ENCODE data around the gene CSHL1. TPM values are rescaled to one million over a fixed set of nuclear protein-coding genes. Genes with fewer than 3 reads are reported as not detected.
A peak's percentile ranks its signal among the peaks of the same experiment; 100 is the strongest.
"Not testable (repeated sequence)": the region's sequence is repeated elsewhere in the genome, so short reads cannot be mapped to it uniquely, and the experiment has no call there.

Gene CSHL1
- polyA plus RNA-seq, 2 of the 4 experiments (the other 2 are of a cell fraction): not detected

GRCh38 chr17:63925615-63926014 is 14.6 kb upstream of the CSHL1 start:
- 54% methylated on average over 5 of the region's 5 CpGs for WGBS (ENCODE audit: missing lambda C conversion rate)
- no peak for FAIRE-seq
- Histone ChIP-seq H3K27ac (no peak overlapping the region), H3K9me3 (no peaks in the 10 kb centered on the region), H3K4me2 (no peak overlapping the region), H3K4me3 (no peak overlapping the region), H3K4me1 (no peaks in the 10 kb centered on the region)
- POLR2A ChIA-PET: no interaction called here
- no peak for ATAC-seq
- no peak for DNase-seq (ENCODE audit: low read depth in 1 of 2, low spot score in 1 of 2)
- TF ChIP-seq E2F6 (IDR thresholded peaks at IDR 0.05; ENCODE audit: borderline replicate concordance, low read depth) (no peak), JUN (IDR thresholded peaks at IDR 0.05) (no peak)
- CTCF ChIA-PET: interaction anchor here (1.1 to 16.7 kb wide), 8 partner anchors 14 to 207 kb away, joined by 3 to 187 read pairs (median 10); partner anchors contain the start of genes CSHL1, ERN1 and GH2

GRCh38 chr17:63922402-63922801 is 11.3 kb upstream of the CSHL1 start:
- H3K4me3 ChIP-seq; ATAC-seq; DNase-seq (ENCODE audit: low read depth in 1 of 2, low spot score in 1 of 2); FAIRE-seq; POLR2A ChIA-PET; H3K27ac ChIP-seq; H3K9me3 ChIP-seq; H3K4me1 ChIP-seq; H3K4me2 ChIP-seq: not testable (repeated sequence)
- 55% methylated on average over 9 of the region's 9 CpGs for WGBS (ENCODE audit: missing lambda C conversion rate)
- CTCF ChIA-PET: interaction anchor here (0.7 to 16.7 kb wide), 8 partner anchors 11 to 360 kb away, joined by 3 to 386 read pairs (median 10); partner anchors contain the start of genes CSHL1, ERN1 and ICAM2

DNA sequence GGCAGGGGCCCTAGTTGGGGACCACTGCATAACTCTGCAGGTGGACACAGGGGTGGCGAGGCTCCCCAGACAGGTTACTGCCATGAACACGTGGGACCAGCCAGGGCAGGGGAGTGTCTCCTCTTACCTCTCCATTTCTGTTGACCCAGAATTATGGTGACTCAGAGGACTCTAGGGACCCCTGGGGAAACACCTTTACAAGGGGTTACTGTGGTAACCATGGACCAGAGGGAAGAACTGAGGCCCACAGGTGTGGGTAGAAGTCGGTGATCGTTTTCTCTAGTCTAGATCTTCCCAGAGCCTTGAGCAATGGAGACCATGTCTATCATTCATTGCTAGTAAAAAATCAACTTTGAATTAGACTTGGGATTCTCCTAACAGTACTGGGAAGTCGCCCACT is 9.7 kb upstream of the CSHL1 start:
- 59% methylated on average over 5 of the region's 5 CpGs for whole genome bisulfite sequencing (ENCODE audit: missing lambda C conversion rate)
- H3K9me3 ChIP-seq; POLR2A ChIA-PET; DNase-seq (ENCODE audit: low read depth in 1 of 2, low spot score in 1 of 2); H3K27ac ChIP-seq; H3K4me3 ChIP-seq; FAIRE-seq; ATAC-seq; H3K4me1 ChIP-seq; H3K4me2 ChIP-seq: not testable (repeated sequence)
- CTCF ChIA-PET: interaction anchor here (1.1 to 16.7 kb wide), 15 partner anchors 10 to 218 kb away, joined by 3 to 386 read pairs (median 27); partner anchors contain the start of genes CD79B, CSHL1, ERN1 and ICAM2

DNA sequence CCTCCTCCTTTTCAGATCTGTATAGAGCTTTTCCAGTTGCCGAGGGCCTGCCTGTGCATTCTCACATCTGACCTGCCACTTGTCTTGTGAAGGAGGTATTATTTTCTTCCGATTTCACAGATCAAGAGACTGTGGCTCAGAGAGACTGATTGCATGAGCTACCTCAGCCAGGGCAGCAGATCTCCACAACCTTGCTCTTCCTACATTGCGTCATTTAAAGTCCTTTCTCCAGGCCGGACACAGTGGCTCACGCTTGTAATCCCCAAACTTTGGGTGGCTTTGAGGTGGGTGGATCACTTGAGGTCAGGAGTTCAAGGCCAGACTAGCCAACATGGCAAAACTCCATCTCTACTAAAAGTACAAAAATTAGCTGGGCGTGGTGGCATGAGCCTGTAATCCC is 9.0 kb upstream of the CSHL1 start:
- DNase-seq (ENCODE audit: low read depth in 1 of 2, low spot score in 1 of 2): peak in 1 of 2 experiments; percentile 2
- not testable (repeated sequence) for H3K27ac ChIP-seq, ATAC-seq, H3K4me1 ChIP-seq, H3K4me3 ChIP-seq, H3K4me2 ChIP-seq, H3K9me3 ChIP-seq, FAIRE-seq
- POLR2A ChIA-PET: interaction anchor here (1.1 kb wide), 1 partner anchor 30 kb away, joined by 4 read pairs; no protein-coding TSS in a partner anchor
- CTCF ChIA-PET: interaction anchor here (0.7 to 16.7 kb wide), 50 partner anchors 9 to 509 kb away, joined by 3 to 386 read pairs (median 6); partner anchors contain the start of genes CD79B, CSHL1, ERN1 and ICAM2
- WGBS (ENCODE audit: missing lambda C conversion rate): 76% methylated on average over 6 of the region's 6 CpGs

- DNase-seq (ENCODE audit: low read depth in 1 of 2, low spot score in 1 of 2): peak; percentile 67 to 92
- peak; percentile 83 to 97 for ATAC-seq
- Histone ChIP-seq H3K4me3 (no peak overlapping the region), H3K9me3 (no peaks in the 10 kb centered on the region), H3K27ac (no peak overlapping the region), H3K4me1 (no peaks in the 10 kb centered on the region; the same call in 2 of the 3 replicates), H3K4me2 (0 out of 3 replicates have a peak overlapping the region, but pooled peaks have one; percentile 0)
- FAIRE-seq: no peak
- ChIA-PET CTCF (interaction anchor here (0.7 to 16.7 kb wide), 67 partner anchors 8 to 510 kb away, joined by 3 to 386 read pairs (median 5); partner anchors contain the start of genes CD79B, CSHL1, ERN1 and ICAM2), POLR2A (interaction anchor here (0.6 to 1.9 kb wide), 5 partner anchors 31 to 227 kb away, joined by 3 to 10 read pairs (median 4); no protein-coding TSS in a partner anchor)
- 24% methylated on average over 8 of the region's 8 CpGs for WGBS (ENCODE audit: missing lambda C conversion rate)
- TF ChIP-seq MYC (IDR thresholded peaks at IDR 0.05; ENCODE audit: borderline replicate concordance, low read length) (no peak), FOSL2 (IDR thresholded peaks at IDR 0.05) (no peak), FOSL2 (CRISPR knock-in tag; IDR thresholded peaks at IDR 0.05) (no peak), RAD21 (conservative IDR thresholded peaks at IDR 0.05 in 1 of 2, IDR thresholded peaks at IDR 0.05 in 1 of 2) (peak; percentile 91 to 95), ZC3H11A (IDR thresholded peaks at IDR 0.05) (no peak), FOSB (CRISPR knock-in tag; IDR thresholded peaks at IDR 0.05) (no peak), ZSCAN20 (CRISPR knock-in tag; IDR thresholded peaks at IDR 0.05) (no peak), PHF8 (IDR thresholded peaks at IDR 0.05; ENCODE audit: borderline replicate concordance, low read depth) (no peak), RARB (CRISPR knock-in tag; IDR thresholded peaks at IDR 0.05) (no peak), ESRRA (IDR thresholded peaks at IDR 0.05; ENCODE audit: borderline replicate concordance, low read length) (no peak), HOXB5 (CRISPR knock-in tag; IDR thresholded peaks at IDR 0.05) (no peak), ELK1 (IDR thresholded peaks at IDR 0.05; ENCODE audit: low read depth, low read length) (no peak), USF2 (IDR thresholded peaks at IDR 0.05) (no peak), ATOH8 (CRISPR knock-in tag; IDR thresholded peaks at IDR 0.05; ENCODE audit: low read depth) (no peak), JUN (IDR thresholded peaks at IDR 0.05) (no peak), RNF2 (IDR thresholded peaks at IDR 0.05; ENCODE audit: borderline replicate concordance, low read depth) (no peak), SMC3 (IDR thresholded peaks at IDR 0.05) (peak; percentile 83), FOXS1 (CRISPR knock-in tag; IDR thresholded peaks at IDR 0.05) (no peak), NPAS2 (CRISPR knock-in tag; IDR thresholded peaks at IDR 0.05; ENCODE audit: borderline replicate concordance) (no peak), JUNB (IDR thresholded peaks at IDR 0.05) (no peak), NR3C1 (IDR thresholded peaks at IDR 0.05) (no peak)
These were observed 8.3 kb upstream of the CSHL1 start for GRCh38 chr17:63919311-63919723.

Data from A549 (cell line).